Measurements from ENCODE around the gene FYN. TPM values are rescaled to one million over a fixed set of nuclear protein-coding genes. Genes with fewer than 3 reads are reported as not detected.

Gene FYN
- total RNA-seq, 4 donors from 2014 or later: 143 to 219 (median 165) TPM

DNA sequence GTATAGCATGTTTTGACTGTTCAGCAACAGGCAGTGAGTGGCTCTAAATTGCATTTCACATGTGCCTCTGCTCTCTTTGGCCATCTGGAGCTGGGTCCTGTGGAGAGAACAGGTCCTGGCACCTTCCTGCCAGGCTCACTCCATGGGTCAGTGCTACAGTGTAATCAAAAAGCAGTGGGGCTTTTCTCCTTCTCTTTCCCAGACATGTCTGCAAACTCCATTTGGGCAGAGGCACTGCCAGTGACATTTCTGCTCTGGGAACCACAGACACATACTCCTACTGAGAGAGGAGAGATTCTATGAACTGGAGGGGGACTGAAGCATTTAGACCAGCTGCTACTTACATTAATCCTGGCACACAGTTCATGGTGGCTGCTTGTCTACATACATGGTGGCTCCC is 199.3 kb downstream of the FYN start:
- peaks cover 0 to 9% (median 0%) of the 10 kb centered on the region in 4 donors for H3K4me1 ChIP-seq
- DNase-seq (ENCODE audit: low spot score in 2 of 2): no peak
- H3K36me3 ChIP-seq: peaks cover 0 to 49% (median 0%) of the 10 kb centered on the region in 3 donors
- H3K27me3 ChIP-seq: no peaks in the 10 kb centered on the region
- no peak overlapping the region for H3K4me3 ChIP-seq
- H3K9me3 ChIP-seq: no peaks in the 10 kb centered on the region
- TF ChIP-seq, protein P1, sequence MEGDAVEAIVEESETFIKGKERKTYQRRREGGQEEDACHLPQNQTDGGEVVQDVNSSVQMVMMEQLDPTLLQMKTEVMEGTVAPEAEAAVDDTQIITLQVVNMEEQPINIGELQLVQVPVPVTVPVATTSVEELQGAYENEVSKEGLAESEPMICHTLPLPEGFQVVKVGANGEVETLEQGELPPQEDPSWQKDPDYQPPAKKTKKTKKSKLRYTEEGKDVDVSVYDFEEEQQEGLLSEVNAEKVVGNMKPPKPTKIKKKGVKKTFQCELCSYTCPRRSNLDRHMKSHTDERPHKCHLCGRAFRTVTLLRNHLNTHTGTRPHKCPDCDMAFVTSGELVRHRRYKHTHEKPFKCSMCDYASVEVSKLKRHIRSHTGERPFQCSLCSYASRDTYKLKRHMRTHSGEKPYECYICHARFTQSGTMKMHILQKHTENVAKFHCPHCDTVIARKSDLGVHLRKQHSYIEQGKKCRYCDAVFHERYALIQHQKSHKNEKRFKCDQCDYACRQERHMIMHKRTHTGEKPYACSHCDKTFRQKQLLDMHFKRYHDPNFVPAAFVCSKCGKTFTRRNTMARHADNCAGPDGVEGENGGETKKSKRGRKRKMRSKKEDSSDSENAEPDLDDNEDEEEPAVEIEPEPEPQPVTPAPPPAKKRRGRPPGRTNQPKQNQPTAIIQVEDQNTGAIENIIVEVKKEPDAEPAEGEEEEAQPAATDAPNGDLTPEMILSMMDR (IDR thresholded peaks at IDR 0.05): no peak
- TF ChIP-seq POLR2A (IDR thresholded peaks at IDR 0.05): no peak
- no peak for TF ChIP-seq EP300 (IDR thresholded peaks at IDR 0.05)
- H3K27ac ChIP-seq: no peak overlapping the region

DNA sequence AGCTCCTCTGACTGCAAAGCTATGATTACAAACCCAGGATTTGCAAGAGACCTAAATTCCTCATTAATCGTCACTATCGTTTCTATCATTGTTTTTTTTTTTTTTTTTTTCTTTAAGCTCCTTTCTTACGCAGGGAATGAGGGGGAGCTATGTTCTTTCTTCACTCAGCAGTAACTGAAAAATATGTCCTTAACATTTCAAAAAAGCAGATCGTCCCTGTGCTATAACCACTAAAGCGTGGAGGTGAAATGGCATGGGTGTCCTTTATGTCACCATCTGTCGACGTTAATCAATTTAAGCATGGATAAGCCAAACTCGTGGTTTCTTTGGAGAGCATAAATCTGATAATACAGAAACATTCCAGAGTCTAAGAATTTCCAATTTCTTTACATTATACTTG is 199.7 kb downstream of the FYN start:
- peaks cover 0 to 49% (median 0%) of the 10 kb centered on the region in 3 donors for H3K36me3 ChIP-seq
- no peak overlapping the region for H3K4me3 ChIP-seq
- TF ChIP-seq EP300 (IDR thresholded peaks at IDR 0.05): no peak
- no peak for TF ChIP-seq POLR2A (IDR thresholded peaks at IDR 0.05)
- TF ChIP-seq, protein P1 (IDR thresholded peaks at IDR 0.05): no peak
- H3K27ac ChIP-seq: no peak overlapping the region
- H3K4me1 ChIP-seq: peaks cover 0 to 13% (median 1%) of the 10 kb centered on the region in 4 donors
- no peak for DNase-seq (ENCODE audit: low spot score in 2 of 2)
- H3K27me3 ChIP-seq: no peaks in the 10 kb centered on the region
- WGBS, 2 donors: 77 to 82% methylated on average over 8 of the region's 8 CpGs
- no peaks in the 10 kb centered on the region for H3K9me3 ChIP-seq

DNA sequence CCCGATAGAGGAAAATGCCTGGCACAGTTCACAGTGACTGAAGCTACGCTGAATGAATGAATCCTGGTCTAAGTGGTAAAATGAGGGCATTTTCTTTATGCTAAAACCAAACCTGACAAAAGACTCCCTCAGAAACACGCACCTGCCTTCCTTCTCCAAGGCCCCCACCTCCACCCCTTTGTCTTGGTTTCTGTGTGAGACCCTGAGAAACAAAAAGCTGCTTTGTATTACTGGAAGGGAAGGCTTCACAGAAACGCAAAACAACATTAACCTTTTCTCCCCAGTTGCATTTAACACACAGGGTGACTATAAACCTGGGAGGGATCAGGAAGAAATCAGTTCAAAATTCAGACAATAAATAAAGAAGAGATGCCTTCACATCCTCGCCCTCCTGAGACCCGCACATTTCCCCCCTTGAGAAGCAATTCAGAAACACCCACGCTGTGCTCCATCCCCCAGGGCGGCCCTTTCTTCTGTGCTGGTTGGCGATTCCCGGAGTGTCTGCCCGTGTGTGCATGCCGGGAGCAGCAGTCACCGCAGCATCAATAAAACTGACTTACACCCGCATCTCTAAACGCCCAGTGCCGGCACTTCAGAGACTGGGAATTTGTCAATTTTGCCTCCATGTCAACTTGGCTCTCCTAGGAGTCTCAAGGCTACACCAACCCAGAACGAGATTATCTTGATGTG is 200.3 kb downstream of the FYN start:
- Histone ChIP-seq H3K4me1 (peaks cover 0 to 19% (median 4%) of the 10 kb centered on the region in 4 donors), H3K27ac (no peak overlapping the region), H3K9me3 (no peaks in the 10 kb centered on the region), H3K4me3 (no peak overlapping the region), H3K27me3 (no peaks in the 10 kb centered on the region), H3K36me3 (peaks cover 0 to 49% (median 0%) of the 10 kb centered on the region in 3 donors)
- TF ChIP-seq, protein P1 (IDR thresholded peaks at IDR 0.05): no peak
- TF ChIP-seq EP300 (IDR thresholded peaks at IDR 0.05) (no peak), POLR2A (IDR thresholded peaks at IDR 0.05) (no peak)
- 54 to 62% methylated on average over 17 of the region's 17 CpGs for WGBS, 2 donors
- DNase-seq (ENCODE audit: low spot score in 2 of 2): no peak

DNA sequence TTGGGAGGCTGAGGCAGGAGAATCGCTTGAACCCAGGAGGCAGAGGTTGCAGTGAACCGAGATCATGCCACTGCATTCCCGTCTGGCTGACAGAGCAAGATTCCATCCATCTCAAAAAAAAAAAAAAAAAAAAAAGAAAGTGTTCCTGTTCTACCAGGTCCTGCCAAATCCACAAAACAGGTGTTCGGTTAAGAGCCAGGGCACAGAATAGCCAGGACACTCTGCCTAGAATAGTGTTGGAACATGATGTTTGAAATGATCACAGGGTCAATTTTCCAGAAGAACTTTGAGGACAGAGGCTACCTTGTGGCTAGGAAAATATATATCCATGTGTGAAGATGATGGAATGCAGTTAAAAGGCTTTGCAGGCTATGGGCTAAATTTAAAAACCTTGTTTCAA is 203.9 kb downstream of the FYN start:
- Histone ChIP-seq H3K36me3 (peaks cover 0 to 56% (median 0%) of the 10 kb centered on the region in 3 donors), H3K4me1 (peaks cover 0 to 39% (median 10%) of the 10 kb centered on the region in 4 donors), H3K9me3 (no peaks in the 10 kb centered on the region), H3K27me3 (no peaks in the 10 kb centered on the region), H3K27ac (peak overlapping the region in 1 of 4 donors; percentile 58), H3K4me3 (no peak overlapping the region)
- DNase-seq (ENCODE audit: low spot score in 2 of 2): no peak
- 87 to 100% methylated on average over 4 of the region's 4 CpGs for WGBS, 2 donors
- no peak for TF ChIP-seq POLR2A (IDR thresholded peaks at IDR 0.05)
- TF ChIP-seq EP300 (IDR thresholded peaks at IDR 0.05): no peak
- TF ChIP-seq, protein P1 (IDR thresholded peaks at IDR 0.05): no peak

DNA sequence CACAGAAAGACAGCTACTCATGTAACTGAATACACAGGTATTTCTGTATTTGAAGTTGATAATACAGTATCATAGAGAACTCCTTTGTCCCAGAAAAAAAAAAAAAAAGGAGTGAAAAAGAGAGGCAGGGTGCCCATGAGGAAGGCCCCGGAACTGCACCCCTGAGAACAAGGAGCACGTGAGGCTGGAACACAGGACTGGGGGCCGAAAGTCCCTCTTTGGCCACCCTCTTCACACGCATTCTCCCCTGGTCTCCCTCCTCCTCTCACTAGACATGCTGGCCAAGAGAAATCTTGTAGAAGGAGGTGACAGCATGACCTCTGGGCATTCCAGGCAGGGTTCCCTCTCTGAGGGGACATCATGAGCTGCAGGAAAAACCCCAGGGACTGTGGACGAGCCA is 204.8 kb downstream of the FYN start:
- no peaks in the 10 kb centered on the region for H3K9me3 ChIP-seq
- H3K4me3 ChIP-seq: no peak overlapping the region
- no peak for DNase-seq (ENCODE audit: low spot score in 2 of 2)
- peak overlapping the region in 2 of 4 donors; percentile 25 to 58 for H3K27ac ChIP-seq
- peaks cover 0 to 48% (median 15%) of the 10 kb centered on the region in 4 donors for H3K4me1 ChIP-seq
- TF ChIP-seq EP300 (IDR thresholded peaks at IDR 0.05): no peak
- no peak for TF ChIP-seq POLR2A (IDR thresholded peaks at IDR 0.05)
- TF ChIP-seq, protein P1 (IDR thresholded peaks at IDR 0.05): peak in 2 of 5 experiments; percentile 14 to 32
- no peaks in the 10 kb centered on the region for H3K27me3 ChIP-seq
- WGBS, 2 donors: 48 to 53% methylated on average over 5 of the region's 5 CpGs
- peaks cover 0 to 47% (median 0%) of the 10 kb centered on the region in 3 donors for H3K36me3 ChIP-seq

Data from tibial nerve (tissue), 4 donors.